Urinary bladder (tissue), 4 donors: Measurements from ENCODE around the gene LAX1. TPM values are rescaled to one million over a fixed set of nuclear protein-coding genes. Genes with fewer than 3 reads are reported as not detected.

Source experiments
- DNase-seq: peaks from one replicate; pipeline ENCODE4 v3.0.0-alpha.2; 2015; ENCODE audit errors: extremely low spot score
- H3K27ac ChIP-seq: one replicate; pipeline ENCODE4 v1.5.1; 2013; ENCODE audit warnings: low read depth, mild to moderate bottlenecking, moderate library complexity
- H3K36me3 ChIP-seq: one replicate; pipeline ENCODE4 v1.6.1; 2013; ENCODE audit warnings: mild to moderate bottlenecking, moderate library complexity; ENCODE audit not compliant: insufficient read depth
- H3K4me1 ChIP-seq: one replicate; pipeline ENCODE4 v1.6.1; 2013; ENCODE audit warnings: mild to moderate bottlenecking, moderate library complexity; ENCODE audit not compliant: insufficient read depth
- H3K4me3 ChIP-seq: one replicate; pipeline ENCODE4 v1.5.1; 2013; ENCODE audit warnings: low read depth, low read length
- WGBS: extraction: QIAGEN DNeasy Blood & Tissue Kit; methylation state at CpG from one replicate; pipeline ENCODE4 v1.1.7; 2013; 5-methylcytosine and 5-hydroxymethylcytosine counted together
- polyA plus RNA-seq: library from polyadenylated mRNA; stranded (reverse); fragments of 200-250 nt; gene quantifications from one replicate; pipeline ENCODE4 v1.2.3, GENCODE V29; 2013
- small RNA-seq: library from RNA; depleted of rRNA; stranded (forward); fragments of <200 nt; gene quantifications from one replicate; pipeline ENCODE3, GENCODE V24; 2014
- total RNA-seq: library from RNA; depleted of rRNA; stranded (reverse); fragments of >200 nt; gene quantifications from one replicate; pipeline ENCODE4 v1.2.3, GENCODE V29; 2014
- donor health status: healthy with polysubstance abuse.
- donor health status: healthy.

LAX1 gene
- total and polyA plus RNA-seq, 2 donors: 0.42 to 0.51 TPM

GRCh38 chr1:203805689-203806088, 40.7 kb downstream of the LAX1 start:
- Histone ChIP-seq H3K27ac (no peak overlapping the region), H3K4me1 (no peaks in the 10 kb centered on the region), H3K4me3 (no peak overlapping the region), H3K36me3 (peaks cover 2% of the 10 kb centered on the region)
- 98% methylated on average over 7 of the region's 7 CpGs for WGBS
- DNase-seq: no peak

GRCh38 chr1:203807196-203807595, 42.2 kb downstream of the LAX1 start:
- Histone ChIP-seq H3K27ac (no peak overlapping the region), H3K4me3 (no peak overlapping the region), H3K4me1 (no peaks in the 10 kb centered on the region), H3K36me3 (peaks cover 5% of the 10 kb centered on the region)
- no peak for DNase-seq
- 42% methylated on average over 2 of the region's 2 CpGs for WGBS

DNA sequence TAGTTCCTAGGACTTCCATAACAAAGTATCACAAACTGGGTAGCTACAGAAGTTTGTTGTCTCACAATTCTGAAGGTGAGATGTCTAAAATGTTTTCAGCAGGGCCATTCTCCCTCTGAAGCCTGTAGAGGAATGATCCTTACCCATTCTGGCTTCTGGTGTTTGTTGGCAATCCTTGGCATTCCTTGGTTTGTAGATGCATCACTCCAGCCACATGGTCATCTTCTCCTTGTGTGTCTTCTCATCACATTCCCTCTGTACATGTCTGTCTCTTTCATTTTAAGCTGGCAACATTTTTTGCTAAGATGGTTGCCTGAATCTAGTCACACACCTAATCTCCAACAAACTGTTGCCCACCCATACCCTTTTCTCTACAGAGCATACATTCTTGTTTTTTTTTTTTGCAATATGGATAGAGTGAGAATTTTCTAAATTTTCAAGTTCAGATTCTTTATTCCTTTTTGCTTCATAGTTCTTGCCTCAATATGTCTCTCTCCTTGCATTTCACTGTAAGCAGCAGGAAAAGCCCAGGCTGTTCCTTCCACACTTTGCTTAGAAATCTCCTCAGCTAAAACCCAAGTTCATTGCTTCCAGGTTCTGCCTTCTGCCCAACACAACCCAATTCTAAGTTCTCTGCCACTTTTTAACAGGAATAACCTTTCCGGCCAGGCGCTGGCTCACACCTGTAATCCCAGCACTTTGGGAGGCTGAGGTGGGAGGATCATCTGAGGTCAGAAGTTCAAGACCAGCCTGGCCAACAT, 48.8 kb downstream of the LAX1 start:
- WGBS: 97% methylated on average over 2 of the region's 2 CpGs
- Histone ChIP-seq H3K4me1 (no peaks in the 10 kb centered on the region), H3K36me3 (peaks cover 9% of the 10 kb centered on the region), H3K27ac (no peak overlapping the region), H3K4me3 (no peak overlapping the region)
- no peak for DNase-seq

- H3K36me3 ChIP-seq: peaks cover 14% of the 10 kb centered on the region
Measured at GRCh38 chr1:203818399-203818798, 53.4 kb downstream of the LAX1 start.

DNA sequence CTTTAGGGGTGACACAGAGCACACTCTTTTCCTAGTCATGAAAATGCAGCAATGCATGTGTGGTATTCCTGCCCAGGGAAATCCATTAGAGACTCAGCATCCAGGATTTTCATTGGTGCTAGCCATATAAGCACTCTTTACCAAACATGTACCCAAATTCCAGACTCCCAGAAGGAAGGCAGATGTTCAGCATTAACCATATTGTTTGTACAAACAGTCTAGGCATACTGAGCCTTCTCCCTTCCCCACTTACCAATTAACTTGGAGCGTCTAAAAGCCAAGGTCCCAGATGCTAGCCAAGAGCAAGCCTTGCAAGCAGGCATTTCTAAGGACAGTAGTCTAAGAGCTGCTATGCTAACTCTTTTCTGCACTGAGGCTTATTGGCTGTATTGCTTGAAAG, 58.3 kb downstream of the LAX1 start:
- no peak overlapping the region for H3K27ac ChIP-seq
- no peaks in the 10 kb centered on the region for H3K4me1 ChIP-seq
- WGBS: 63% methylated on average over 1 of the region's 1 CpG
- no peak for DNase-seq
- H3K4me3 ChIP-seq: no peak overlapping the region
- peaks cover 13% of the 10 kb centered on the region for H3K36me3 ChIP-seq

More at GRCh38 chr1:203818399-203818798, 53.4 kb downstream of the LAX1 start:
- no peak overlapping the region for H3K4me3 ChIP-seq
- no peaks in the 10 kb centered on the region for H3K4me1 ChIP-seq
- 88% methylated on average over 6 of the region's 6 CpGs for WGBS
- DNase-seq: no peak
- no peak overlapping the region for H3K27ac ChIP-seq

Small RNAs within 50 kb of the gene (small RNA-seq; reads per million reads assigned to genes)
- gene SNORA77 (1,770 reads per million, percentile 99 among the genes with 10 or more reads in this experiment), gene ZC3H11A (0.38 reads per million, percentile 29 among the genes with 10 or more reads in this experiment)

Other genes starting within 250 kb of the LAX1 start
- 143 TPM for gene ATP2B4, start 138.4 kb upstream of the LAX1 start, total RNA-seq
- 168 TPM for gene ATP2B4, start 138.4 kb upstream of the LAX1 start, polyA plus RNA-seq
- 30.8 TPM for gene ZBED6, start 30.4 kb downstream of the LAX1 start, total RNA-seq
- 3.0 TPM for gene ZBED6, start 30.4 kb downstream of the LAX1 start, polyA plus RNA-seq
- gene ZC3H11A, start 30.4 kb downstream of the LAX1 start, total RNA-seq: 137 TPM
- 43.1 TPM for gene ZC3H11A, start 30.4 kb downstream of the LAX1 start, polyA plus RNA-seq
- gene SNRPE, start 96.4 kb downstream of the LAX1 start, total RNA-seq: 93.7 TPM
- gene SNRPE, start 96.4 kb downstream of the LAX1 start, polyA plus RNA-seq: 90.4 TPM